ENCODE data around the gene IFT88. TPM values are rescaled to one million over a fixed set of nuclear protein-coding genes. Genes with fewer than 3 reads are reported as not detected.

The IFT88 gene
- total and polyA plus RNA-seq, 9 of the 15 experiments (the other 6 are each of a cell fraction or from before 2014, with no cell fraction given) = 8.3 to 13.5 (median 10.0) TPM

GRCh38 chr13:20728579-20729311, 161.8 kb downstream of the IFT88 start:
- intact Hi-C loops (cut with micrococcal nuclease) (no loop called here), in situ Hi-C loops (cut with MboI) (no loop called here)
- no peaks in the 10 kb centered on the region for H3K9me1 ChIP-seq (ENCODE audit: control insufficient read depth, insufficient read depth, low read length)
- FAIRE-seq = no peak
- no peak overlapping the region for H3K4me3 ChIP-seq
- no peak overlapping the region for H3K4me2 ChIP-seq (ENCODE audit: insufficient read depth, low read length)
- no peaks in the 10 kb centered on the region for H3K79me2 ChIP-seq (ENCODE audit: control insufficient read depth, insufficient read depth, low read length)
- POLR2A ChIA-PET = no interaction called here
- 46% methylated on average over 12 of the region's 14 CpGs for WGBS (ENCODE audit: insufficient coverage, low coverage, missing lambda C conversion rate)
- ATAC-seq = no peak
- no peaks in the 10 kb centered on the region for H3K27me3 ChIP-seq (ENCODE audit: control insufficient read depth in 2 of 2, insufficient read depth in 2 of 2, low read length in 2 of 2)
- BruUV-seq (replicated peaks) = no TSS peak
- no peaks in the 10 kb centered on the region for H4K20me1 ChIP-seq (replicated peaks; ENCODE audit: control insufficient read depth, insufficient read depth, low read length)
- no peak overlapping the region for H3K9ac ChIP-seq (ENCODE audit: insufficient read depth in 1 of 2, low read depth in 2 of 2, low read length in 2 of 2)
- no peak for DNase-seq (ENCODE audit: extremely low read depth in 1 of 4, low spot score in 3 of 4)
- no peaks in the 10 kb centered on the region for H3K36me3 ChIP-seq (ENCODE audit: control insufficient read depth, insufficient read depth, low read length)
- H3K27ac ChIP-seq (ENCODE audit: extremely low read depth, low read depth, low read length) = no peak overlapping the region
- H3K4me1 ChIP-seq (replicated peaks in 1 of 2; ENCODE audit: control insufficient read depth in 2 of 2, insufficient read depth in 2 of 2, low read length in 2 of 2) = no peaks in the 10 kb centered on the region; a peak in 1 of 5 replicates
- H3K9me3 ChIP-seq (replicated peaks; ENCODE audit: control insufficient read depth, insufficient read depth, low read depth, low read length) = no peaks in the 10 kb centered on the region
- CTCF ChIA-PET (ENCODE audit: low intra/inter-chr PET ratio) = no interaction called here
- no peak overlapping the region for H2AFZ ChIP-seq (ENCODE audit: low read depth, low read length)
- no peak for TF ChIP-seq SAP30 (IDR thresholded peaks at IDR 0.05; ENCODE audit: borderline replicate concordance, insufficient read depth, low read depth, low read length, poor library complexity, severe bottlenecking)
- no peak for TF ChIP-seq ZBTB8A (IDR thresholded peaks at IDR 0.05; ENCODE audit: partially characterized antibody)
- TF ChIP-seq, protein P1, sequence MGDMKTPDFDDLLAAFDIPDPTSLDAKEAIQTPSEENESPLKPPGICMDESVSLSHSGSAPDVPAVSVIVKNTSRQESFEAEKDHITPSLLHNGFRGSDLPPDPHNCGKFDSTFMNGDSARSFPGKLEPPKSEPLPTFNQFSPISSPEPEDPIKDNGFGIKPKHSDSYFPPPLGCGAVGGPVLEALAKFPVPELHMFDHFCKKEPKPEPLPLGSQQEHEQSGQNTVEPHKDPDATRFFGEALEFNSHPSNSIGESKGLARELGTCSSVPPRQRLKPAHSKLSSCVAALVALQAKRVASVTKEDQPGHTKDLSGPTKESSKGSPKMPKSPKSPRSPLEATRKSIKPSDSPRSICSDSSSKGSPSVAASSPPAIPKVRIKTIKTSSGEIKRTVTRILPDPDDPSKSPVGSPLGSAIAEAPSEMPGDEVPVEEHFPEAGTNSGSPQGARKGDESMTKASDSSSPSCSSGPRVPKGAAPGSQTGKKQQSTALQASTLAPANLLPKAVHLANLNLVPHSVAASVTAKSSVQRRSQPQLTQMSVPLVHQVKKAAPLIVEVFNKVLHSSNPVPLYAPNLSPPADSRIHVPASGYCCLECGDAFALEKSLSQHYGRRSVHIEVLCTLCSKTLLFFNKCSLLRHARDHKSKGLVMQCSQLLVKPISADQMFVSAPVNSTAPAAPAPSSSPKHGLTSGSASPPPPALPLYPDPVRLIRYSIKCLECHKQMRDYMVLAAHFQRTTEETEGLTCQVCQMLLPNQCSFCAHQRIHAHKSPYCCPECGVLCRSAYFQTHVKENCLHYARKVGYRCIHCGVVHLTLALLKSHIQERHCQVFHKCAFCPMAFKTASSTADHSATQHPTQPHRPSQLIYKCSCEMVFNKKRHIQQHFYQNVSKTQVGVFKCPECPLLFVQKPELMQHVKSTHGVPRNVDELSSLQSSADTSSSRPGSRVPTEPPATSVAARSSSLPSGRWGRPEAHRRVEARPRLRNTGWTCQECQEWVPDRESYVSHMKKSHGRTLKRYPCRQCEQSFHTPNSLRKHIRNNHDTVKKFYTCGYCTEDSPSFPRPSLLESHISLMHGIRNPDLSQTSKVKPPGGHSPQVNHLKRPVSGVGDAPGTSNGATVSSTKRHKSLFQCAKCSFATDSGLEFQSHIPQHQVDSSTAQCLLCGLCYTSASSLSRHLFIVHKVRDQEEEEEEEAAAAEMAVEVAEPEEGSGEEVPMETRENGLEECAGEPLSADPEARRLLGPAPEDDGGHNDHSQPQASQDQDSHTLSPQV (IDR thresholded peaks at IDR 0.05) = no peak
- no peak for TF ChIP-seq ZNF347 (CRISPR knock-in tag; IDR thresholded peaks at IDR 0.05; ENCODE audit: low read depth)
- no peak for TF ChIP-seq KDM1A (IDR thresholded peaks at IDR 0.05)
- TF ChIP-seq, protein P2, sequence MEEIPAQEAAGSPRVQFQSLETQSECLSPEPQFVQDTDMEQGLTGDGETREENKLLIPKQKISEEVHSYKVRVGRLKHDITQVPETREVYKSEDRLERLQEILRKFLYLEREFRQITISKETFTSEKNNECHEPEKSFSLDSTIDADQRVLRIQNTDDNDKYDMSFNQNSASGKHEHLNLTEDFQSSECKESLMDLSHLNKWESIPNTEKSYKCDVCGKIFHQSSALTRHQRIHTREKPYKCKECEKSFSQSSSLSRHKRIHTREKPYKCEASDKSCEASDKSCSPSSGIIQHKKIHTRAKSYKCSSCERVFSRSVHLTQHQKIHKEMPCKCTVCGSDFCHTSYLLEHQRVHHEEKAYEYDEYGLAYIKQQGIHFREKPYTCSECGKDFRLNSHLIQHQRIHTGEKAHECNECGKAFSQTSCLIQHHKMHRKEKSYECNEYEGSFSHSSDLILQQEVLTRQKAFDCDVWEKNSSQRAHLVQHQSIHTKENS (CRISPR knock-in tag; IDR thresholded peaks at IDR 0.05) = no peak
- TF ChIP-seq FIP1L1 (IDR thresholded peaks at IDR 0.05; ENCODE audit: low read depth, low read length, poor library complexity, severe bottlenecking) = no peak
- TF ChIP-seq ETV5 (CRISPR knock-in tag; IDR thresholded peaks at IDR 0.05; ENCODE audit: low read depth) = no peak
- no peak for TF ChIP-seq ZNF398 (CRISPR knock-in tag; IDR thresholded peaks at IDR 0.05)
- TF ChIP-seq SMARCC2 (IDR thresholded peaks at IDR 0.05; ENCODE audit: low read depth) = no peak
- no peak for TF ChIP-seq ZNF253 (CRISPR knock-in tag; conservative IDR thresholded peaks at IDR 0.05)
- TF ChIP-seq, protein P3, sequence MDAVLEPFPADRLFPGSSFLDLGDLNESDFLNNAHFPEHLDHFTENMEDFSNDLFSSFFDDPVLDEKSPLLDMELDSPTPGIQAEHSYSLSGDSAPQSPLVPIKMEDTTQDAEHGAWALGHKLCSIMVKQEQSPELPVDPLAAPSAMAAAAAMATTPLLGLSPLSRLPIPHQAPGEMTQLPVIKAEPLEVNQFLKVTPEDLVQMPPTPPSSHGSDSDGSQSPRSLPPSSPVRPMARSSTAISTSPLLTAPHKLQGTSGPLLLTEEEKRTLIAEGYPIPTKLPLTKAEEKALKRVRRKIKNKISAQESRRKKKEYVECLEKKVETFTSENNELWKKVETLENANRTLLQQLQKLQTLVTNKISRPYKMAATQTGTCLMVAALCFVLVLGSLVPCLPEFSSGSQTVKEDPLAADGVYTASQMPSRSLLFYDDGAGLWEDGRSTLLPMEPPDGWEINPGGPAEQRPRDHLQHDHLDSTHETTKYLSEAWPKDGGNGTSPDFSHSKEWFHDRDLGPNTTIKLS (IDR thresholded peaks at IDR 0.05; ENCODE audit: borderline replicate concordance, low read depth) = no peak

All from K562 (cell line).